Middle frontal gyrus (tissue), 1 donor: Measurements from ENCODE around the gene PI4KB.
A peak's percentile ranks its signal among the peaks of the same experiment; 100 is the strongest.
"Not testable (repeated sequence)": the region's sequence is repeated elsewhere in the genome, so short reads cannot be mapped to it uniquely, and the experiment has no call there.

Experiments
- DNase-seq: peaks from one replicate; pipeline ENCODE4 v3.0.0-alpha.2; 2015; ENCODE audit warnings: low spot score; ENCODE audit errors: extremely low spot score

The PI4KB gene

DNA sequence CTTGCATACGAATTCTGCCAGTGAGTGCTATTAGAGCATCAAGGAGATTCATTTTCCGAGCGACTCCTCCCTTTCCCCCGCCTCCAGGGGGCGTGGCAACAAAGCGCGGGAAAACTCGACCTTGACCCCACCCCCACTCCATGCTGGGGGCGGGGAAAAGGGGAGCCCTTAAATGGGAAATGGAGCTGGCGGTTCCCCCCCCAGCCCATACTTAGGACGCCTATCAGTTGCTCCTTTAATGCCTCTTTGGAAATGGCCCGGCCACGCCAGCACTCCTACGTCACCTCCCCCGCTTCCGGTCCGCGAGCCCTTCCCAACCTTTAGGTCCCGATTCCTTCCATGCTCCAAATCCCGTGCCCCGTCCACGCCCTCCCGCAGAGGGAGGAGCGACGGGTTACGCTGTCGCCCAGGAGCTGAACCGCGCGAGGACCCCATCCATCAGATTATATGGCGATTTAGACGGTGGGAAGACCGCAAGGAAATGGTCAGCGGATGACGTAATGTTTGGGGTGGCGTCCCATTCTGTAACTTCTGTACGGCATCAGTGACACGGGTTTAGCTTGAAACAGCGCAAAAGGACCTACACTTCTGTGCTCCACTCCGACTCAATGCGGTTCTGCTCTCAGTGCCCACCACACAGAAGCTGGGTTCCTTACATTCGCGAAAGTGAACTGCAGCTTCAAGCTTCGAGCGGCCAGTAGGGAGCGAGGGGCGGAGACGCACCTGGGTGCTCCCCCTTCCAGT, 45.8 kb downstream of the PI4KB start:
- peak; percentile 94 for DNase-seq

DNA sequence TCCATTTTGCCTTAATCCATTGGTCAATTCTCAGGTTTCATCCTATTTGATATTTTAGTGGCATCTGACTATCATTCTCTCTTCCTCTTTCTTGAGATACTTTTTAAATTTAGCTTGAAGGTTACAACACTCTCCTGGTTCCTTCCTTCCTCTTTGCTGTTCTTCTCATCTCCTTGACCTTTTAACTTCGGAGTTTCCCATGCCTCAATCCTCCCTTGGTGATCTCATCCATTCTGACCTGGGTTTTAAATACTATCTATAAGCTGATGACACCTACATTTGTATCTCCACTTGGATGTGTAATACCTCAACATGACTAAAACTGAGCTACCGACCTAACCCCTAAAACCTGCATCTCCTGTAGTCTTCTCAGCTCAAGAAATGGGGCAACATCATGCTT, 50.0 kb downstream of the PI4KB start:
- no peak for DNase-seq

DNA sequence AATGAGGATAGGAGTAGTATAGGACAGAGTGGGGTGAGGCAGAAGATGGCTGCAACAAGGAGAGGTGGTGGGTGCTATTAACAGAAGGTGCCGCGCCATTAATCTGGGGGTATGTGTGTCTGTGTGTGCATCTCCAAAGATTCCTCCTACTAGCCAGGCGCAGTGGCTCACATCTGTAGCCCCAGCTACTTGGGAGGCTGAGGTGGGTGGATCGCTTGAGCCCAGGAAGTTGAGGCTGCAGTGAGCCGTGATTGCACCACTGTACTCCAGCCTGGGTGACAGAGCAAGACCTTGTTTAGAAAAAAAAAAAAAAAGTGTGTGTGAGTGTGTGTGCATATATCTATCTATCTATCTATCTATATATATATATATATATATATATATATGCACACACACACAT, 51.9 kb downstream of the PI4KB start:
- not testable (repeated sequence) for DNase-seq

DNA sequence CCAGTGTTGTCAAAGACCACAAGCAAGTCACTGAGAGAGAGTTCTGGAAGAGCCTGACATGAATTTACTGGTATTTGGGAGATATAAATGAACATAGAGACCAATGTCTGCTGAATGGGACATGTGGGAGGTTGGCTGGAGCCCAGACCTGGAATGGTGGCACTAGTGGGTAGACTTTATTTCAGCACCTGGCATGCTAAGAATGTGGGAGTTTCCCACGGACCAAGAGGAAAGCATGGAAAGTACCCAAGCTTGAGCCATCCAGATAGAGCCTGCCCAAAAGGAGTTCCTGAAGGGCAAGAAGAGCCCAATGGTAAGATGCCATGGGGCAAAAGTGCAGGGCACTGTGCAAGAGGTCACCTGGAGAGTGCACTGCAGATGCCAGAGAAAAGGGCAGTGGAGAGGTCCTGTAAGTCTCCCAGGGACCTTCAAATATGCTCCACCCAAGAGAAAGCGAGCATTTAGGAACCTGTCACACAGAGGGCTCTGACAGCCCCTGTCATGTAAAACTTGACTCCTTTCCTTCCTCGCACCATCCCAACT, 53.2 kb downstream of the PI4KB start:
- DNase-seq = no peak

DNA sequence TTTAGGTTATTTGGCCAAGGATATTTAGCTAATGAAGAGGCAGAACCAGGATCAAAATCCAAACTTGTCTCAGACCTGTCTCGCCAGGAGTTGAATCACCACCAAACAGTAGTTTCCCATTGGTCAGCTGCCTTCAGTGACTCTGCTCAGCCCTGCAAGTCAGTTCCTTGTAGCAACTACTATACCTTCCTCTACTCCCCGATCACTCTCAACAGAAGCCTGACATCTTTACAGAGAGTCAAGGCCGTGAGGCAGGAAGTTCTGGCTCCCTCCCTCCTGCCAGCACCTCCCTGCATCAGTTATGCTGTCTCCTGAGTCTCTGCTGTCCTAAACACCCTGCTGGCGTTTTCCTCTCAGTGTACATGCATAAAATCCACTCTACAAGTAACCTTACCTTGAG, 59.5 kb downstream of the PI4KB start:
- DNase-seq = no peak

DNA sequence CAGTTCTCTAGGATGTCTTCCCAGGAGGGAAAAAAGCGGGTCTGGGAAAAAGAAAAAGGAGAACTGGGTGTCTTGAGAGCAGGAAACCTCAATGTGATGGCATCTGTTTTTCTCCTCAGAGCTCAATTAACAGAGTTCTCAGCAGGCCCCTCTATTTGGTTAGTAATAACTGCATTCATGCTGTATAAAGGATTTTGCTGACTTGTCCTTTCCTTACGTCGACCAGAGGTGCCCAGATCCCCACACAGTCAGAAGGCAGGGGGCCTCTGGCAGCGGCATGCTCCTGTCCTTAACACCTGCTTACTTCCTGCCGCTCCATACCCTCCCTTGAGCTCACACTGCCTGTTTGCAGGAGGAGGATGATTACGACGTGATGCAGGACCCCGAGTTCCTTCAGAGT, 60.4 kb downstream of the PI4KB start:
- DNase-seq = no peak

DNA sequence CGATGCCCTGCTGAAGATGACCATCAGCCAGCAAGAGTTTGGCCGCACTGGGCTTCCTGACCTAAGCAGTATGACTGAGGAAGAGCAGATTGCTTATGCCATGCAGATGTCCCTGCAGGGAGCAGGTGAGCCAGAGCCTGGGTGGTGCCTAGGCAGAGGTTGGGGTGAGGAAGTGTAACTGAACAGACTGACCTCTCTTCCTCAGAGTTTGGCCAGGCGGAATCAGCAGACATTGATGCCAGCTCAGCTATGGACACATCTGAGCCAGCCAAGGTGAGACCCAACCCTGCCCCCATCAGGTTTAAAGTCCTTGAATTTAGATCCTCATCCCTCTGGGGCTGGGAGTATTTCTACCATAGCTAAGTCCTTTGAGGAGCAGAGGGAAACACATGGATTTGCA, 60.9 kb downstream of the PI4KB start:
- DNase-seq = no peak

DNA sequence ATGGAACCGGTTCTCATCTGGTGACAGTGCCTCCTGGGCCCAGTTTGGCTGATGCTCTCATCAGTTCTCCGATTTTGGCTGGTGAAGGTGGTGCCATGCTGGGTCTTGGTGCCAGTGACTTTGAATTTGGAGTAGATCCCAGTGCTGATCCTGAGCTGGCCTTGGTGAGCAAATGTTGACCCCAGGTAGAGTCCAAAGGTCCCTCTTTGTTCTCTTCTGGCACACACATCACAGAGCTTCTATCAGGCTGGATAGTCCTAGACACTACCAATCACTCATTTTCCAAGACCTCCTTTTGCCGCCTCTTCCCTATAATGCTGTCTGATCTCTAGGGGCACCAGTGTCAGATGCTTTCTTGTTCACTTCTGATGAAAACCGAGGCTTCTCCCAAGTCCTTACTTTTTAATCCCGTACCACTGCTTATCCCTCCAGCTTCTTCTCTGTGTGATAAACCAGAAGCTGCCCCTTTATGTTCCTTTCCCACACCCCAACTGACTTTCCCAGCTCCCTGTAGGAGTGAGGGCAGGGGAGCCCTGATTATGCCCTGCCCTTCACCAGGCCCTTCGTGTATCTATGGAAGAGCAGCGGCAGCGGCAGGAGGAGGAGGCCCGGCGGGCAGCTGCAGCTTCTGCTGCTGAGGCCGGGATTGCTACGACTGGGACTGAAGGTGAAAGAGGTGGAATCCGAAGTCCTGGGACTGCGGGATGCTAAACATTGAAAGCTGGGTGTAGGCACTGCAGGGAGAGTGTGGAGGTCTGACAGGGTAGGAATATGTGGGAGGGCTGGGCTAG, 61.6 kb downstream of the PI4KB start:
- no peak for DNase-seq

DNA sequence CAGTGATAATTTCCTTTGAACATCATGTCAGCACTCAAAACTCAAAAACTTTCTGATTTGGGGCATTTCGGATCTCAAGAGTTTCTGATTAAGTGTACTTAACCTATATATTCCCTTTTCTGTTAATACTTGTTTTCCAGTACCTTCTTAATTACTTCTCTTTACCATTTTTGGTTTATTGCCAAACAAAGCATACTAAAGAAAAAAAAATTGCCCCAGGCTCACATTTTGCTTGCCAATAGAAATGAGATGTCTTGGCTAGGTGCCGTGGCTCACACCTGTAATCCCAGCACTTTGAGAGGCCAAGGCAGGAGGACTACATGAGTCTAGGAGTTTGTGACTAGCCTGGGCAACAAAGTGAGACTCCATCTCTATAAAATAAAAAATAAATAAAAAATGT, 67.9 kb downstream of the PI4KB start:
- no peak for DNase-seq

DNA sequence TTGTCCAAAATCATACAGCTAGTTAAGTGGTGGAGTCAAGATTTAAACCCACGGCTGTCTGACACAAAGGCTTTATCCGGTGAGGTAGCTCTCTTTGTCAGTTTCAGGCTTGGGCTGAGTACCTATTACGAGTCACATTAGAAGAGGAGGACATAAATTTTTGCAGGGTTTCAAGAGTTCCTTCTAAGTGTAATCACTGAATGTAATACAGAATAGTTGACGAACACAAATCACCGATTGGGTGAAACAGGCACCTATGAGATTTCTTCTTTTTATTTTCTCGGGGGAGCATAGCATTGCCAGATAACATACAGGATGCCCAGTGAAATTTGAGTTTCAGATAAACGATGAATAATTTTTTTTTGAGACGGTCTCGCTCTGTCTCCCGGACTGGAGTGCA, 71.8 kb downstream of the PI4KB start:
- no peak for DNase-seq

DNA sequence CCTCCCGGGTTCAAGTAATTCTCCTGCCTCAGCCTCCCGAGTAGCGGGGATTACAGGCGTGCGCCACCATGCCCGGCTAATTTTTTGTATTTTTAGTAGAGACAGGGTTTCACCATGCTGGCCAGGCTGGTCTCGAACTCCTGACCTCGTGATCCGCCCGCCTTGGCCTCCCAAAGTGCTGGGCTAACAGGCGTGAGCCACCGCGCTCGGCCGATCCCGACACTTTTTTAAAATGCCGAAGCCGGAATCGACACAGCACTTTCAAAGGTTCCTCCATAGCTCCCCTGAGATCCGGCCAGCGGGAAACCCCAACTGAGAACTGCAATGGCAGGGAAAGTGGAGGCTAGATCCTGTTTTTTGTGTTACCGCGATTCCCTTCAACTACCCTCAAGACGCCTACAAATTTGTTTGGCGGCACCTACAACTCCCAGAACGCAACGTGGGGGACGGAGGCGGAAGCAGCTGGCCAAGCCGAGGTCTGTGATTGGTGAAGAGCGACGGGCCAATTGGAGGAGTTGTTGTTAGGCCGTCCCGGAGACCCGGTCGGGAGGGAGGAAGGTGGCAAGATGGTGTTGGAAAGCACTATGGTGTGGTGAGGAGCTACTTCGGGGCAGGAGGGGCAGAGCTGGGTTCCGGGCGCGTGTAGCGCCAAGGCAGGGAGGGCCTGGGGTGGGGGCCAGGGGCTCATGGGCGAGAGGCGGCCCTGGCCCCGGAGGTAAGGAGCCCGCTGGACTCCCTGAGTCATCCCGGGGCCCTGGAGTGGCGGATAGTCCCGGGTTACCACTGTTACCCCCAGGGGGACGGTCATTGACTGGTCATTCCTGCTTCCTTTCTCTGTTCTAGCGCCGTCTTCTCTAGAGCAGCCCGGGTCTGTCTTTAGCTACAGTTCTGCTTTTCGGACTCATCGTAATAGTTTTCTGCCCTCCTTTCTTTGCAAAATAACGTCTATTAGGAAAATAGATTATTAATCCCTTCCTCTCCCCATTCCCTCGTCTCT, 72.7 kb downstream of the PI4KB start, which contains the start of gene PSMD4:
Gene PSMD4 (plus strand): TSS at position 518 of the 997 bp plus-strand sequence. CDS start 49 bp downstream, at position 567.
- DNase-seq = peak; percentile 97

DNA sequence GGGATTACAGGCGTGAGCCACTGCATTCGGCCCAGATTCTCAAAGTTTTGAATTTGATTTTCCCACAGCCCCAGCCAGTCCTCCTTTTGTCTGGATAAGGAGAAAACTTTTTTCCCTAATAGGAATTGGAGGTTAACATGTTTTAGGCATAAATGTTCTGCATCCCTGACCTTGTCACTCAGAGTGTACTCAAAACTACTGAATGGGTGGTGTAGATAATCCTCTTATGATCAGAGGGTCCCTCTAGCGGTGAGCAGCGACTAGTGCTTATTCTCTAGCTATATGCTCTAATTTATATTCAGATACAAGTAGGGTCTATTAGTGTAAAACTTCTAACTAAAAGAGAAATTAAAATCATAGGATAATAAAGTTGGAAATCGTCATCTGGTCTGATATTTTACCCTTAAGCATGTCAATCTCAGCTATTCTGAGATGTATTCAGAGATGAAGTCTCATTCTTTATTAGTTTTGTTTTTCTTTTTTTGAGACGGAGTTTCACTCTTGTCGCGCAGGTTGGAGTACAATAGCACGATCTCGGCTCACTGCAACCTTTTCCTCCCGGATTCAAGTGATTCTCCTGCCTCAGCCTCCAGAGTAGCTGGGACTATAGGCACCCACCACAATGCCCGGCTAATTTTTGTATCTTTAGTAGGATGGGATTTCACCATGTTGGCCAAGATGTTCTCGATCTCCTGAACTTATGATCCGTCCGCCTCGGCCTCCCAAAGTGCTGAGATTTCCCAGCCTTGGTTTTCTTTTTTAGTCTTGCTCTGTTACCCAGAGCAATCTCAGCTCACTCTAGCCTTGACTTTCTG, 75.4 kb downstream of the PI4KB start:
- no peak for DNase-seq

DNA sequence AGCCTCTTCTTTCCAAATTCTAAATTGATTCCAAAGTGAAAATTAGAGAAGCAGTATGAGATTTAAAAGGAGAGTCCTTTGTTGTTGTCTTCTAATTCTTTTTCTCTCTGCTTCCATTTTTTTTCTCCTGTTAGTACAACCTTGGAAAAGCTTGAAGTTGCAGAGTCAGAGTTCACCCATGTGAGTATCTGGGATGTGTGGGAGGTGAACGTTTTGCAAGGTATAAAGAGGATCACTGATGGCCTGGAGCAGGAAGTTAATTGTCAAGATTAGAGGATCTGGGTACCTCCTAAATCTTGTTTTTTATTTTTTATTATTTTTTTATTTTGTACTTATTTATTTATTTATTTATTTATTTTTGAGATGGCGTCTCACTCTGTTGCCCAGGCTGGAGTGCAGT, 80.4 kb downstream of the PI4KB start:
- DNase-seq = no peak

DNA sequence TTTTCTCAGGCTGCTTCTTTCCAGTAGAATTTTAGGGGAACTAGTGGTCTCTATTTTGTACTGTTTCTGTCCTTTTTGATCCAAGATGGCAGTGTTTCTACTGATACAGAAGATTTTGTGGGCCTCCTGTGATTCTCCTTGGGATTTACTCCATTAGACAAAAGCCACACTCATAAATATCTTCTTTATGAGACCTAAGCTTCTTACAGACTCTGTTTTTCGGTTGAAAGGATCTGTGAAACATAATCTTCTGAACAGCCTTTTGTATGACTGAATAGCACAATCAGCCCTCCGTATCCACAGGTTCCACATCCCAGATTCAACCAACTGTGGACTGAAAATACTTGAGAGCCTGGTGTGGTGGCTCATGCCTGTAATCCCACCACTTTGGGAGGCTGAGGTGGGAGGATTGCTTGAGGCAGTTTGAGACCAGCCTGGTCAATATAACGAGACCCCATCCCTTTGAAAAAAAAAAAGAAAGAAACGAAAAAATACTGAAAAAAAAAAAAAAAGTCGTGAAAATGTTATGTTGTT, 83.5 kb downstream of the PI4KB start:
- no peak for DNase-seq

DNA sequence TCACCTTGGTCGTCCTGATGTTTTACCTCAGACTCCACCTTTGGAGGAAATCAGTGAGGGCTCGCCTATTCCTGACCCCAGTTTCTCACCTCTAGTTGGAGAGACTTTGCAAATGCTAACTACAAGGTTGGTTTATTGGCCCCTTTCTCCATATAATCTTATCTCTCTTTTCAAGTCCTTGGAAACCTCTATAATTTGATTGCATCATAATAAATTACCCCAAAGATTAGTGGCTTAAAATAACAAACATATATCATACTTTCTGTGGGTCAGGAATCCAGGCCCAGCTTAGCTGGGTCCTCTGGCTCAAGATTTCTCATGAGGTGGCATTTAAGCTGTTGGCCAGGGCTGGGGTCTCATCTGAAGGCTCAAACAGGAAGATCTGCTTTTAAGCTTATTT, 84.8 kb downstream of the PI4KB start:
- no peak for DNase-seq
